HEK293T (cell line): ENCODE data around the gene CHST12.

Experiments
- L3MBTL2 ChIP-seq: fragments of 450-650 bp; conservative IDR thresholded peaks from 2 replicates; pipeline ENCODE4 v1.6.1; 2016; ENCODE audit warnings: mild to moderate bottlenecking
- SP1 ChIP-seq: fragments of 450-650 bp; IDR thresholded peaks from 2 replicates; pipeline ENCODE4 v1.6.1; 2017

DNA sequence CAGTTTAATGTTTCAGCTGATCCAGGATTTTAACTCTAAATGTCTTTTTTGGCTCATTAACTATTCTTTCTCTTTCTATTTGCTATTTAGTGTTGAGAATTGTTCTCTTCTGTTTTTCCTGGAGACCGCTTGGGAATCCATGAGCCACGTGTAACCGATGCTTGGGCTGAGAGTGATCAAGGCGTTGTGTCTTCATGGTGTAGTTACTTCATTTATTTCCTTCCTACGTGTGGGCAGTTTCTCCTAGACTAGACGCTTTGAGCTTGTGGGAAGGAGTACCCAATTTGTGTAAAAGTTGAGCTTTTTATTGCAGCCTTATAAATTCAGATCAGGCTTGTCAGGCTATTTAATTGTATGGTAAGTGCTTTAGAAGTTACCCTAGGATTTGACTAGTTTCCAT, 45.8 kb upstream of the CHST12 start:
- TF ChIP-seq SP1 (no peak), L3MBTL2 (no peak)
